ENCODE data around the gene TRIO. TPM values are rescaled to one million over a fixed set of nuclear protein-coding genes. Genes with fewer than 3 reads are reported as not detected.

The TRIO gene
- total and polyA plus RNA-seq, 2 donors (not counting 1 experiment from before 2014, with no cell fraction given): 134 to 281 TPM

DNA sequence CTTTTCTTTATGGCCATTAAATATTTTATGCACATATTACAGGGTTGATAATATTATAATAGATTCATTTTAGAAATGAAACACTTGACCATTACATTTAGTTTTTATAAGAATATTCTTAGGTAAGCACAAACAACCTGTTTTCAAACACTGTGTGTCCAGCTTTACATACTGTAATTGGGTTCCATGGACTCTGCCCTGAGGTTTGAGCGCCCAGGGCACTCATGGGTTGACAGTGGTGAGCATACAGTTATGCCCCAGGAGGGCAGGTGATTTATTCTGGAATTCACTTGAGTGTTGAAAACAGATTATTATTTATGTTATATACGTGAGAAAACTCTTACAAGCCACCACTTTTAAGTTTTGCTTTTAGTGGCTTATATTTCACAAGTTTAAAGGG, 33.7 kb downstream of the TRIO start:
- no peak for DNase-seq (ENCODE audit: low read depth in 2 of 2)
- no peak overlapping the region for H3K4me2 ChIP-seq (ENCODE audit: extremely low read depth, insufficient read depth, low read length)
- peaks cover 41% of the 10 kb centered on the region for H3K4me1 ChIP-seq (ENCODE audit: control insufficient read depth, extremely low read depth, insufficient read depth, low read length)
- H2AFZ ChIP-seq (ENCODE audit: low read length): no peak overlapping the region
- H3K27ac ChIP-seq (ENCODE audit: insufficient read depth, low read length): no peak overlapping the region
- no peaks in the 10 kb centered on the region for H3K9me3 ChIP-seq (ENCODE audit: control insufficient read depth, insufficient read depth, low read depth, low read length)
- TF ChIP-seq, protein P1, sequence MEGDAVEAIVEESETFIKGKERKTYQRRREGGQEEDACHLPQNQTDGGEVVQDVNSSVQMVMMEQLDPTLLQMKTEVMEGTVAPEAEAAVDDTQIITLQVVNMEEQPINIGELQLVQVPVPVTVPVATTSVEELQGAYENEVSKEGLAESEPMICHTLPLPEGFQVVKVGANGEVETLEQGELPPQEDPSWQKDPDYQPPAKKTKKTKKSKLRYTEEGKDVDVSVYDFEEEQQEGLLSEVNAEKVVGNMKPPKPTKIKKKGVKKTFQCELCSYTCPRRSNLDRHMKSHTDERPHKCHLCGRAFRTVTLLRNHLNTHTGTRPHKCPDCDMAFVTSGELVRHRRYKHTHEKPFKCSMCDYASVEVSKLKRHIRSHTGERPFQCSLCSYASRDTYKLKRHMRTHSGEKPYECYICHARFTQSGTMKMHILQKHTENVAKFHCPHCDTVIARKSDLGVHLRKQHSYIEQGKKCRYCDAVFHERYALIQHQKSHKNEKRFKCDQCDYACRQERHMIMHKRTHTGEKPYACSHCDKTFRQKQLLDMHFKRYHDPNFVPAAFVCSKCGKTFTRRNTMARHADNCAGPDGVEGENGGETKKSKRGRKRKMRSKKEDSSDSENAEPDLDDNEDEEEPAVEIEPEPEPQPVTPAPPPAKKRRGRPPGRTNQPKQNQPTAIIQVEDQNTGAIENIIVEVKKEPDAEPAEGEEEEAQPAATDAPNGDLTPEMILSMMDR (conservative IDR thresholded peaks at IDR 0.05 in 1 of 2, IDR thresholded peaks at IDR 0.05 in 1 of 2; ENCODE audit: low read depth in 1 of 2, low read length in 2 of 2): no peak
- no peak for TF ChIP-seq EZH2 (IDR thresholded peaks at IDR 0.05; ENCODE audit: low read length, missing control alignments)
- H3K4me3 ChIP-seq (replicated peaks in 1 of 4; ENCODE audit: control extremely low read depth in 1 of 4, insufficient read depth in 1 of 4, low read depth in 3 of 4, low read length in 4 of 4): no peak overlapping the region
- no peaks in the 10 kb centered on the region for H4K20me1 ChIP-seq (ENCODE audit: control insufficient read depth, extremely low read depth, insufficient read depth, low read length)
- H3K27me3 ChIP-seq (ENCODE audit: control insufficient read depth, insufficient read depth, low read length): no peaks in the 10 kb centered on the region
- no peak overlapping the region for H3K9ac ChIP-seq (ENCODE audit: insufficient read depth, low read length)
- H3K36me3 ChIP-seq (ENCODE audit: control insufficient read depth, insufficient read depth, low read length): no peaks in the 10 kb centered on the region
- peaks cover 99% of the 10 kb centered on the region for H3K79me2 ChIP-seq (ENCODE audit: control insufficient read depth, insufficient read depth, low read length)

DNA sequence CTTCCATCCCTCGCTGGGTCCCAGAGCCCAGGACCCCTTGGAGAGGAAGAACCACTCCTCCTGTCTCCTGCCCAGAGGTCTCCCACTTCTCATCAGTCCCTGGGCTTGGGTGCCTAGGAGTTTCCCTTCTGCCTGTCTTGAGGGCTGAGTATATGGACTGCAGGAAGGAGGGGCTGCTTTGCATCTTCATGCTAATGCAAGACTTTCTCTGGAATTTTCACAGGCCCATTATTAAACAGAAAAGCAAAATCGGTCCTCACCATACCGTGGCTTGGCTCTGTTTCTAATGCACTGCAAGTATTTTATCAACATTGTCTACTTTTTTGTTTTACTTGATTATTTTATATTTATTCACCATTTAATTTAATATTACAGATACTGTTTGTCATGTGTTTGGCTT, 34.5 kb downstream of the TRIO start:
- H3K9ac ChIP-seq (ENCODE audit: insufficient read depth, low read length): no peak overlapping the region
- H2AFZ ChIP-seq (ENCODE audit: low read length): no peak overlapping the region
- H3K4me3 ChIP-seq (replicated peaks in 1 of 4; ENCODE audit: control extremely low read depth in 1 of 4, insufficient read depth in 1 of 4, low read depth in 3 of 4, low read length in 4 of 4): no peak overlapping the region
- H3K4me1 ChIP-seq (ENCODE audit: control insufficient read depth, extremely low read depth, insufficient read depth, low read length): peaks cover 38% of the 10 kb centered on the region
- TF ChIP-seq EZH2 (IDR thresholded peaks at IDR 0.05; ENCODE audit: low read length, missing control alignments): no peak
- TF ChIP-seq, protein P1 (conservative IDR thresholded peaks at IDR 0.05 in 1 of 2, IDR thresholded peaks at IDR 0.05 in 1 of 2; ENCODE audit: low read depth in 1 of 2, low read length in 2 of 2): no peak
- H3K27me3 ChIP-seq (ENCODE audit: control insufficient read depth, insufficient read depth, low read length): no peaks in the 10 kb centered on the region
- no peaks in the 10 kb centered on the region for H3K9me3 ChIP-seq (ENCODE audit: control insufficient read depth, insufficient read depth, low read depth, low read length)
- DNase-seq (ENCODE audit: low read depth in 2 of 2): no peak
- peak overlapping the region; percentile 2 for H3K4me2 ChIP-seq (ENCODE audit: extremely low read depth, insufficient read depth, low read length)
- H4K20me1 ChIP-seq (ENCODE audit: control insufficient read depth, extremely low read depth, insufficient read depth, low read length): no peaks in the 10 kb centered on the region
- peak overlapping the region; percentile 72 for H3K27ac ChIP-seq (ENCODE audit: insufficient read depth, low read length)
- peaks cover 99% of the 10 kb centered on the region for H3K79me2 ChIP-seq (ENCODE audit: control insufficient read depth, insufficient read depth, low read length)
- no peaks in the 10 kb centered on the region for H3K36me3 ChIP-seq (ENCODE audit: control insufficient read depth, insufficient read depth, low read length)

DNA sequence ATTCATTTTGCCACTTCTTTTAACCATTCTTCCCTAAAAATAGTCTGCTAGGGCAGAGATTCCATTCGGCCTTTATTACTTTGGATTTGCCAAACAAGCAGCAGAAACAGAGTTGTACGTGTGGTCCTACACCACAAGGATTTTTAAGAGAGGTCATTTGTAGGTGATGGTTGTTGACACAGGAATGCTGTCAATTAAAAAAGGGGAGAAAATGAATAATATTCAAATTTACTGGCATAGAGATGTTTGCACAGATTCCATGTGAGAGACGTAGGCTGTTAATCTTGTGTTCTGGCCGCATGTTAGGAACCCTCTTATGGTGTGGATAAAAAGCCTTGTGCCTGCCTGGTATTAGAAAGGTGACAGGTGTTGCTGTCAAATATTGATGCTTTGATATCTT, 34.9 kb downstream of the TRIO start:
- no peaks in the 10 kb centered on the region for H3K36me3 ChIP-seq (ENCODE audit: control insufficient read depth, insufficient read depth, low read length)
- TF ChIP-seq, protein P1 (conservative IDR thresholded peaks at IDR 0.05 in 1 of 2, IDR thresholded peaks at IDR 0.05 in 1 of 2; ENCODE audit: low read depth in 1 of 2, low read length in 2 of 2): no peak
- H3K4me1 ChIP-seq (ENCODE audit: control insufficient read depth, extremely low read depth, insufficient read depth, low read length): peaks cover 39% of the 10 kb centered on the region
- peak overlapping the region in 1 of 4 experiments; percentile 5 for H3K4me3 ChIP-seq (replicated peaks in 1 of 4; ENCODE audit: control extremely low read depth in 1 of 4, insufficient read depth in 1 of 4, low read depth in 3 of 4, low read length in 4 of 4)
- H3K9me3 ChIP-seq (ENCODE audit: control insufficient read depth, insufficient read depth, low read depth, low read length): no peaks in the 10 kb centered on the region
- peak overlapping the region; percentile 72 for H3K27ac ChIP-seq (ENCODE audit: insufficient read depth, low read length)
- no peaks in the 10 kb centered on the region for H3K27me3 ChIP-seq (ENCODE audit: control insufficient read depth, insufficient read depth, low read length)
- H3K79me2 ChIP-seq (ENCODE audit: control insufficient read depth, insufficient read depth, low read length): peaks cover 99% of the 10 kb centered on the region
- H4K20me1 ChIP-seq (ENCODE audit: control insufficient read depth, extremely low read depth, insufficient read depth, low read length): no peaks in the 10 kb centered on the region
- no peak overlapping the region for H3K9ac ChIP-seq (ENCODE audit: insufficient read depth, low read length)
- H3K4me2 ChIP-seq (ENCODE audit: extremely low read depth, insufficient read depth, low read length): peak overlapping the region; percentile 2
- H2AFZ ChIP-seq (ENCODE audit: low read length): no peak overlapping the region
- peak in 1 of 2 donors; percentile 81 for DNase-seq (ENCODE audit: low read depth in 2 of 2)
